NB4 (cell line): Measurements from ENCODE around the gene KAZN.

ENCODE experiments used
- CTCF ChIP-seq: IDR thresholded peaks from one replicate; pipeline ENCODE4 v1.5.1; 2012; ENCODE audit warnings: low read depth, low read length
- MAX ChIP-seq: IDR thresholded peaks from 2 replicates; pipeline ENCODE4 v1.6.1; 2011; ENCODE audit warnings: low read depth, low read length
- MYC ChIP-seq: IDR thresholded peaks from 2 replicates; pipeline ENCODE4 v1.6.1; 2011; ENCODE audit warnings: low read depth, low read length
- POLR2A ChIP-seq: IDR thresholded peaks from 2 replicates; pipeline ENCODE4 v1.6.1; 2011; ENCODE audit warnings: mild to moderate bottlenecking; ENCODE audit not compliant: insufficient read length; ENCODE audit errors: extremely low read depth

- TF ChIP-seq CTCF: no peak
- no peak for TF ChIP-seq MAX
- no peak for TF ChIP-seq POLR2A
- TF ChIP-seq MYC: no peak
Measured at GRCh38 chr1:15017120-15017519, 418.6 kb downstream of the KAZN start.
